HG03342 (cell line): ENCODE measurements around the gene BCL11A.

Experiments
- ATAC-seq: cut with Tn5 transposase; IDR thresholded peaks from one replicate; pipeline ENCODE4 v1.9.1; 2021; ENCODE audit warnings: mild to moderate bottlenecking, moderate library complexity; ENCODE audit not compliant: unreplicated experiment

BCL11A gene

GRCh38 chr2:60560734-60561644 lies 7.5 kb upstream of the BCL11A start:
- peak; percentile 52 for ATAC-seq

DNA sequence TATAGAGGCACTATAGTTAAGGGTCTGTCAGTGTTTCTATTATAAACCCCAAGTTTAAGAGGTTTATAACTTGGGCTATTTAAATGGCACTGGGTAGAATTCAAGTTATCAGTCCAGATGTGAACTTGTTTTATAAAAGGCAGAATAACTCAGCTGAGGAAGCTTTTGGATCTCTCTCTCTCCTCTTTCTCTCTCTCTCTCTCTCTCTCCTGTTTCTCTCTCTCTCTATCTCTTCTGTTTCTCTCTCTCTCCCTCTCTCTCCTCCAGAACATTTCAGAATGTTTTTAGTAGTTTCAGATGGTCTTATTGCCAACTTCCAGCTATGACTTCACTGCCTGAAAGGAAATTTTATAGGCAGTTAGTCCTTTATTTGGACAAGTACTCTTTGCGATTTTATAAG lies 6.4 kb upstream of the BCL11A start:
- no peak for ATAC-seq

DNA sequence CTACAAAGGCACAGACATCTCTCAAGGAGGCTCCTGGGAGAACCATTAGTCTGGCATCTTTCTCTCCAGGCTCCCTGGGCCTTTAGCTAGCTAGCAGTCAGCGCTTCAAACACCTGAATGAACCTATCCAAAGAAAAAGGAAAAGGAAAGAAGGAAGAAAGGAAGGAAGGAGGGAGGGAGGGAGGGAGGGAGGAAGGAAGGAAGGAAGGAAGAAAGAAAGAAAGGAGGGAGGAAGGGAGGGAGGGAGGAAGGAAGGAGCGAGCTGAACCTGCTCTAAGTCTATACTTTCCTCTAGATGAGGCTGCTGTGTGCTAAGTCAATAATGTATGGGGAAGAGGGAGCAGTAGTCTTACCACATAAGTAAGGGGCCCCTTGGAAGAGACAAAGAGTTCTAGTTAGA lies 5.1 kb upstream of the BCL11A start:
- ATAC-seq, result no peak

DNA sequence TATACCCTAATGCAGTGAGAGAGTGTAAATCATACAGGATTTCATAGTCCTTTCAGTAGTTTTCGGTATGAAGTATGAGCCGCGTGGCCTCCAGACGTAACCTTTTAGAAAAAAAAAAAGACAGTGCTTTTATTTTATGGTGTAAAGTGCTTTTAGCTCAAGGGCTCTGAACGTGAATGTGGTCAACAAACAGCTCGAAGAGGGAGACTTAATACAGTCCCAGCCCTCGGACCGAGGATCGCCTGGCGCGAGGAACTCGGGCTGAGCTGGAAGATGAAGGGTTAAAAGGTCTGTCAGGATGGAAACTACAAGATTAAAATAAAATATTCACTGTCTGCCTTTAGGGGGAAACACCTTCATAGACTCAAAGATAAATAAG lies 4.0 kb upstream of the BCL11A start:
- ATAC-seq, result no peak

GRCh38 chr2:60556576-60557485 lies 3.4 kb upstream of the BCL11A start:
- no peak for ATAC-seq

DNA sequence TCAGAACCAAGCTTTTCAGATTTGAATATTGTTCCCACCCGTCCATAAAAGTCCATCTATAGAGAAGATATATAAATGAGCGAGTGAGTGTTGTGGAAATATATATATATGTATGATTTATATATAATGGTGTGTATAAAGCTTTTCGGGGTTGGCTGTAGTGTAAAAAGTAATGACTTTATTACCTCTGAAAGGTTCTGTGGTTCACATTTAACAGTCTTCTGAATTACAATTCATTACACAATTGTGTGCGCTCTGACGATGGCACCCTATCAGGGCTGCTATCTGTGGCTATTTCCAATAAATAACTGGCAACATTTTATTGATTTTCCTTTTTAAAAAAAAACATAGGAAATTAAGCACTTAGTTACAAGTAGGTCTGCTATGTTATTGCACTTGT lies 2.7 kb upstream of the BCL11A start:
- ATAC-seq, result no peak

GRCh38 chr2:60555783-60556139 lies 2.3 kb upstream of the BCL11A start:
- ATAC-seq, result peak; percentile 4

- peak; percentile 41 for ATAC-seq
These were observed 1.8 kb upstream of the BCL11A start for GRCh38 chr2:60555066-60555782.

GRCh38 chr2:60554646-60555065 lies 1.2 kb upstream of the BCL11A start:
- no peak for ATAC-seq

GRCh38 chr2:60554074-60554645 lies 706 bp upstream of the BCL11A start:
- no peak for ATAC-seq

- no peak for ATAC-seq
These were observed 481 bp downstream of the BCL11A start for GRCh38 chr2:60552851-60553494.

GRCh38 chr2:60552078-60552850 lies 1.2 kb downstream of the BCL11A start:
- no peak for ATAC-seq

- ATAC-seq, result no peak
These were observed 2.0 kb downstream of the BCL11A start for GRCh38 chr2:60551240-60552077.

- no peak for ATAC-seq
These were observed 2.5 kb downstream of the BCL11A start for GRCh38 chr2:60550984-60551239.

GRCh38 chr2:60550178-60550983 lies 3.1 kb downstream of the BCL11A start:
- peak; percentile 46 for ATAC-seq

- no peak for ATAC-seq
These were observed 3.6 kb downstream of the BCL11A start for GRCh38 chr2:60549928-60550177.

GRCh38 chr2:60549238-60549927 lies 4.1 kb downstream of the BCL11A start:
- ATAC-seq, result peak; percentile 12

DNA sequence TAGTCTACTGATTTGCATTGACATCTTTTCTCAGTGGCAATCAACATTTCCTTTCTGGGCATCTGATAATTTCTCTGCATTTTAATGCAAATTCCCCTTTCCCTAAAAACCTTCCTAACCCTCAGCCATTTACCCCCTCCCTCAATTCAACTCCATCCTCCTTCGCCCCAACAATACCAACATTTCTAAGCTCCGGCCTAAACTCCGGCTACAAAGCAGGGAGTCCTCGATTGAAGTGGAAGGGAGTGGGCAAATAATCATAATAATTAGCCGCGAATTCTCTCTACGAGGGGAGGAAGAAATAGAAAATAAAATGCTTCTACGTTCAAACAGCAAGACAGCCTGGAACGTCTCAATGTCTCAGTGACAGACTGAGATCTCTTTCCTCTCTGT lies 4.6 kb downstream of the BCL11A start:
- no peak for ATAC-seq
